AG04450 (cell line): Measurements from ENCODE around the gene NTF3. TPM values are rescaled to one million over a fixed set of nuclear protein-coding genes. Genes with fewer than 3 reads are reported as not detected.

Source experiments
- CTCF ChIA-PET: fragments of 300-600, 350-600 bp; formaldehyde crosslinking; extraction: SDS; loops from one replicate; lab custom pipeline; 2022; ENCODE audit warnings: antibody characterized with exemption, inconsistent platforms; lab: Charles Lee
- POLR2A ChIA-PET: fragments of 350-600 bp; formaldehyde crosslinking; extraction: SDS; loops from one replicate; lab custom pipeline; 2021; ENCODE audit warnings: antibody characterized with exemption, inconsistent platforms; lab: Yijun Ruan, JAX
- DNase-seq: peaks from one replicate; pipeline ENCODE4 v3.0.0-alpha.2; 2011; ENCODE audit warnings: low read depth, low spot score
- H3K27ac ChIP-seq: one replicate; pipeline ENCODE4 v1.5.1; 2012; ENCODE audit warnings: low read depth, low read length, control low read depth
- H3K27me3 ChIP-seq: one replicate; pipeline ENCODE4 v1.6.0; 2012; ENCODE audit warnings: low read length; ENCODE audit not compliant: control insufficient read depth, insufficient read depth
- H3K4me3 ChIP-seq: 2 replicates; pipeline ENCODE4 v1.5.1; 2011; ENCODE audit warnings: mild to moderate bottlenecking, low read depth, low read length, control low read depth
- H3K9me3 ChIP-seq: 2 replicates; pipeline ENCODE4 v1.5.1; 2012; ENCODE audit warnings: low read length; ENCODE audit not compliant: control insufficient read depth, insufficient read depth
- polyA plus RNA-seq: library from polyadenylated mRNA; depleted of rRNA; stranded (reverse); fragments of >200 nt; gene quantifications from 2 replicates; pipeline ENCODE4 v1.2.3, GENCODE V29; 2011
- TF ChIP-seq, protein P1 (sequence below): IDR thresholded peaks from 2 replicates; pipeline ENCODE4 v1.5.1; 2011; ENCODE audit warnings: low read depth, low read length, control low read depth, inconsistent platforms

The NTF3 gene
- polyA plus RNA-seq, 1 experiment, result 31.5 TPM

DNA sequence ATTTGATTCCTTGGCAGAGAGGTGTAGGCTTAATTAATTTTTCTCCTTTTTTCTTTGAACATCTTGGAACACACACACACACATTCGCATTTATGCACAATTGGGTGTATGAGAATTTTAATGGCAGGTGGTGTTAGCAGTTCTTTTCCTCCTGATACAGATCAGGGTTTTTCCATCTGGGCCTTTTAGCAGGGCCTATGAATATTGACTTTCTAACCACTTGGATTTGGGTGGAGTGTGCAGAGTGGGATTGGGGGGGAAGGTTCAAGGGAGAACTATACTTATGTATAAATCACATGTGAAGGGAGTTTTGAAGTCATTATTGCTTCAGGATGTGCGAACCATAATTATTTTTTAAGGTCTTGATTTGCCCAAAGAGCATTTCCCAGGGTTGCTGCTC lies 28.9 kb downstream of the NTF3 start:
- no peak for DNase-seq
- ChIA-PET POLR2A (no interaction called here), CTCF (no interaction called here)
- TF ChIP-seq, protein P1, sequence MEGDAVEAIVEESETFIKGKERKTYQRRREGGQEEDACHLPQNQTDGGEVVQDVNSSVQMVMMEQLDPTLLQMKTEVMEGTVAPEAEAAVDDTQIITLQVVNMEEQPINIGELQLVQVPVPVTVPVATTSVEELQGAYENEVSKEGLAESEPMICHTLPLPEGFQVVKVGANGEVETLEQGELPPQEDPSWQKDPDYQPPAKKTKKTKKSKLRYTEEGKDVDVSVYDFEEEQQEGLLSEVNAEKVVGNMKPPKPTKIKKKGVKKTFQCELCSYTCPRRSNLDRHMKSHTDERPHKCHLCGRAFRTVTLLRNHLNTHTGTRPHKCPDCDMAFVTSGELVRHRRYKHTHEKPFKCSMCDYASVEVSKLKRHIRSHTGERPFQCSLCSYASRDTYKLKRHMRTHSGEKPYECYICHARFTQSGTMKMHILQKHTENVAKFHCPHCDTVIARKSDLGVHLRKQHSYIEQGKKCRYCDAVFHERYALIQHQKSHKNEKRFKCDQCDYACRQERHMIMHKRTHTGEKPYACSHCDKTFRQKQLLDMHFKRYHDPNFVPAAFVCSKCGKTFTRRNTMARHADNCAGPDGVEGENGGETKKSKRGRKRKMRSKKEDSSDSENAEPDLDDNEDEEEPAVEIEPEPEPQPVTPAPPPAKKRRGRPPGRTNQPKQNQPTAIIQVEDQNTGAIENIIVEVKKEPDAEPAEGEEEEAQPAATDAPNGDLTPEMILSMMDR, result no peak
- H3K4me3 ChIP-seq, result no peak overlapping the region
- no peaks in the 10 kb centered on the region for H3K9me3 ChIP-seq
- no peak overlapping the region for H3K27ac ChIP-seq
- no peaks in the 10 kb centered on the region for H3K27me3 ChIP-seq

DNA sequence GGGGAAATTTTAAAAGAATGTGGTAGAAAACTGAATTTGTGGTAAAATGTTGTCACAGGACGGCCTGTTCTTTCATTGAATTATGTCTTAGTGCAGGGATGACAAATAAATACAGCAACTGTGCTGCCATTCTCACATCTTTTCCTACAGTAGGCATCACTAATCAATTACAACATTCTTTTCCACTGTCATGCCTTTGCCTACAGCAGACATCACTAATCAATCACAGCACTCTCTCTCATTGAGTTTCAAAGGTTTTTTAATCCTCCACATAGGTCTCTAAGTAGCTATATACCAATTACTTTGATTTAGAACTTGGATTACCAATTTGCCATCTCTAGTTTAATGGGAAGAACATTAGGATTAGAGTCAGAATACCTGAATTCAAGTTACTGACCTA lies 30.1 kb downstream of the NTF3 start:
- Histone ChIP-seq H3K27ac (no peak overlapping the region), H3K4me3 (no peak overlapping the region), H3K27me3 (no peaks in the 10 kb centered on the region), H3K9me3 (no peaks in the 10 kb centered on the region)
- POLR2A ChIA-PET, result no interaction called here
- no peak for DNase-seq
- TF ChIP-seq, protein P1, result no peak
- CTCF ChIA-PET, result interaction anchor here (0.9 kb wide), 1 partner anchor 20 kb away, joined by 3 read pairs; no protein-coding TSS in a partner anchor

GRCh38 chr12:5464096-5464495 lies 32.2 kb downstream of the NTF3 start:
- Histone ChIP-seq H3K9me3 (no peaks in the 10 kb centered on the region), H3K4me3 (no peak overlapping the region), H3K27me3 (no peaks in the 10 kb centered on the region), H3K27ac (no peak overlapping the region)
- CTCF ChIA-PET, result no interaction called here
- TF ChIP-seq, protein P1, result no peak
- POLR2A ChIA-PET, result no interaction called here
- no peak for DNase-seq

GRCh38 chr12:5465384-5465783 lies 33.5 kb downstream of the NTF3 start:
- Histone ChIP-seq H3K4me3 (no peak overlapping the region), H3K9me3 (no peaks in the 10 kb centered on the region), H3K27me3 (no peaks in the 10 kb centered on the region), H3K27ac (no peak overlapping the region)
- ChIA-PET CTCF (interaction anchor here (0.8 kb wide), 1 partner anchor 37 kb away, joined by 3 read pairs; no protein-coding TSS in a partner anchor), POLR2A (interaction anchor here (0.6 kb wide), 1 partner anchor 10 kb away, joined by 5 read pairs; no protein-coding TSS in a partner anchor)
- TF ChIP-seq, protein P1, result no peak
- no peak for DNase-seq

- peak overlapping the region; percentile 39 for H3K27ac ChIP-seq
- no peak for DNase-seq
- CTCF ChIA-PET, result no interaction called here
- H3K4me3 ChIP-seq, result no peak overlapping the region
- TF ChIP-seq, protein P1, result no peak
- no peaks in the 10 kb centered on the region for H3K9me3 ChIP-seq
- H3K27me3 ChIP-seq, result no peaks in the 10 kb centered on the region
- POLR2A ChIA-PET, result no interaction called here
These were observed 34.6 kb downstream of the NTF3 start for GRCh38 chr12:5466521-5466960.
